IMR-90 (cell line): Measurements from ENCODE around the gene ARHGAP8. TPM values are rescaled to one million over a fixed set of nuclear protein-coding genes. Genes with fewer than 3 reads are reported as not detected.

ENCODE experiments used
- ATAC-seq: fragments of 200-7000 bp; cut with Tn5 transposase; 2 replicates; pipeline ENCODE4 v1.9.1; 2020; ENCODE audit warnings: low read depth, mild to moderate bottlenecking, moderate library complexity
- BruUV-seq: library from RNA; stranded (reverse); fragments of 400-500 nt; replicated peaks from 2 replicates; lab custom pipeline; 2021; lab: Mats Ljungman, UMichigan
- CTCF ChIA-PET: fragments of 300-600 bp; formaldehyde crosslinking; extraction: SDS; loops from one replicate; lab custom pipeline; 2021; ENCODE audit warnings: antibody characterized with exemption; lab: Yijun Ruan, JAX
- POLR2A ChIA-PET: fragments of 300-600 bp; sonication (Branson Sonifier 250); formaldehyde crosslinking; loops from one replicate; lab custom pipeline; 2022; ENCODE audit warnings: antibody characterized with exemption; ENCODE audit not compliant: unreplicated experiment; lab: Charles Lee
- DNase-seq: peaks from one replicate; pipeline ENCODE4 v3.0.0; 2013
- H2AFZ ChIP-seq: replicated peaks from 2 replicates; pipeline ENCODE3; 2013; ENCODE audit warnings: low read length, mild to moderate bottlenecking; ENCODE audit not compliant: poor library complexity
- H2AK5ac ChIP-seq: 2 replicates; pipeline ENCODE4 v1.6.1; 2013; ENCODE audit warnings: low read depth, low read length, inconsistent platforms
- H2AK9ac ChIP-seq: replicated peaks from 2 replicates; pipeline ENCODE3; 2013; ENCODE audit warnings: mild to moderate bottlenecking, low read depth, low read length, moderate library complexity; ENCODE audit not compliant: poor library complexity
- H2BK120ac ChIP-seq: 2 replicates; pipeline ENCODE4 v1.6.1; 2013; ENCODE audit warnings: low read depth, low read length, inconsistent platforms
- H2BK15ac ChIP-seq: 3 replicates; pipeline ENCODE4 v1.6.1; 2013; ENCODE audit warnings: low read depth, low read length, inconsistent platforms
- H2BK20ac ChIP-seq: 2 replicates; pipeline ENCODE4 v1.6.1; 2013; ENCODE audit warnings: low read depth, mild to moderate bottlenecking, inconsistent platforms, low read length, moderate library complexity
- H2BK5ac ChIP-seq: 2 replicates; pipeline ENCODE4 v1.6.1; 2013; ENCODE audit warnings: mild to moderate bottlenecking, low read depth, low read length, inconsistent platforms; ENCODE audit not compliant: poor library complexity, severe bottlenecking
- H3K14ac ChIP-seq: replicated peaks from 2 replicates; pipeline ENCODE4 v1.6.1; 2013; ENCODE audit warnings: low read depth, low read length, inconsistent platforms
- H3K18ac ChIP-seq: 2 replicates; pipeline ENCODE4 v1.6.1; 2013; ENCODE audit warnings: low read depth, low read length, control low read depth
- H3K23ac ChIP-seq: 2 replicates; pipeline ENCODE4 v1.6.1; 2013; ENCODE audit warnings: low read depth, low read length, inconsistent platforms
- H3K27ac ChIP-seq: 2 replicates; pipeline ENCODE4 v1.5.1; 2013; ENCODE audit warnings: mild to moderate bottlenecking, control low read depth, low read length; ENCODE audit not compliant: insufficient read depth
- H3K27me3 ChIP-seq: 2 replicates; pipeline ENCODE4 v1.6.1; 2013; ENCODE audit warnings: low read length; ENCODE audit not compliant: control insufficient read depth, insufficient read depth
- H3K36me3 ChIP-seq: 2 replicates; pipeline ENCODE4 v1.6.1; 2013; ENCODE audit warnings: low read length, mixed read lengths; ENCODE audit not compliant: control insufficient read depth, insufficient read depth
- H3K4ac ChIP-seq: 2 replicates; pipeline ENCODE4 v1.6.1; 2013; ENCODE audit warnings: low read depth, low read length, inconsistent platforms
- H3K4me1 ChIP-seq: 2 replicates; pipeline ENCODE4 v1.6.1; 2013; ENCODE audit warnings: low read length, mixed read lengths; ENCODE audit not compliant: control insufficient read depth, insufficient read depth
- H3K4me2 ChIP-seq: 2 replicates; pipeline ENCODE4 v1.6.1; 2013; ENCODE audit warnings: low read depth, mild to moderate bottlenecking, control low read depth, low read length, moderate library complexity
- H3K4me3 ChIP-seq: 2 replicates; pipeline ENCODE4 v1.5.1; 2013; ENCODE audit warnings: low read depth, mild to moderate bottlenecking, control low read depth, low read length, moderate library complexity; ENCODE audit not compliant: insufficient read depth
- H3K56ac ChIP-seq: 2 replicates; pipeline ENCODE4 v1.6.1; 2013; ENCODE audit warnings: low read length, inconsistent platforms; ENCODE audit not compliant: insufficient read depth; ENCODE audit errors: extremely low read depth
- H3K79me1 ChIP-seq, 2 experiments: 2 replicates each; pipeline ENCODE4 v1.6.1; 2013; ENCODE audit warnings: low read length in 2 of 2, inconsistent platforms in 1 of 2, low read depth in 1 of 2
- H3K9ac ChIP-seq: 2 replicates; pipeline ENCODE4 v1.6.1; 2013; ENCODE audit warnings: low read depth, low read length, control low read depth
- H3K9me1 ChIP-seq: 2 replicates; pipeline ENCODE4 v1.6.1; 2013; ENCODE audit warnings: low read length, inconsistent platforms; ENCODE audit not compliant: insufficient read depth
- H3K9me3 ChIP-seq: 2 replicates; pipeline ENCODE4 v1.6.1; 2013; ENCODE audit warnings: low read length; ENCODE audit not compliant: control insufficient read depth, insufficient read depth
- H4K20me1 ChIP-seq: 2 replicates; pipeline ENCODE4 v1.6.1; 2013; ENCODE audit warnings: low read length, inconsistent platforms; ENCODE audit not compliant: insufficient read depth
- H4K5ac ChIP-seq: 2 replicates; pipeline ENCODE4 v1.6.1; 2013; ENCODE audit warnings: mild to moderate bottlenecking, low read depth, low read length, control low read depth
- H4K8ac ChIP-seq, 2 experiments: 2 replicates each; pipeline ENCODE4 v1.6.1; 2013; ENCODE audit warnings: low read depth in 2 of 2, low read length in 2 of 2, control low read depth in 1 of 2, inconsistent platforms in 1 of 2
- H4K91ac ChIP-seq: 2 replicates; pipeline ENCODE4 v1.6.1; 2013; ENCODE audit warnings: low read depth, low read length, inconsistent platforms; ENCODE audit not compliant: insufficient read depth
- MXI1 ChIP-seq: IDR thresholded peaks from 2 replicates; pipeline ENCODE4 v1.6.1; 2012; ENCODE audit warnings: low read depth, mild to moderate bottlenecking, low read length, moderate library complexity, borderline replicate concordance
- WGBS, 2 experiments: methylation state at CpG; one replicate each; pipeline versions ENCODE4 v1.1.5 to v1.1.7; 2013; ENCODE audit warnings: missing lambda C conversion rate in 2 of 2; ENCODE audit not compliant: insufficient read length in 1 of 2; ENCODE audit errors: extremely low coverage in 2 of 2; 5-methylcytosine and 5-hydroxymethylcytosine counted together
- dilution Hi-C: fragments of 300-500 bp; cut with HindIII; formaldehyde crosslinking; loops from one replicate; pipeline ENCODE4 v1.14.3; 2018; ENCODE audit warnings: low sequenced_read_pairs; ENCODE audit not compliant: unreplicated experiment
- in situ Hi-C: fragments of 300-500 bp; cut with MboI; formaldehyde crosslinking; loops from 3 replicates; pipeline ENCODE4 v1.14.3; 2019; ENCODE audit warnings: low sequenced_read_pairs, inconsistent platforms, mixed read lengths
- intact Hi-C: fragments of 100-400 bp; cut with micrococcal nuclease; formaldehyde crosslinking; loops from 2 replicates; pipeline ENCODE4 v1.10.0; 2022
- polyA plus RNA-seq, 3 experiments: library from polyadenylated mRNA; depleted of rRNA; stranded (reverse); fragments of >200 nt; gene quantifications; 2 replicates each; pipeline ENCODE4 v1.2.3, GENCODE V29; 2012; ENCODE audit warnings: low replicate concordance in 1 of 3
- total RNA-seq: library from RNA; depleted of rRNA; stranded (reverse); fragments of >200 nt; gene quantifications from 2 replicates; pipeline ENCODE4 v1.2.3, GENCODE V29; 2012

The ARHGAP8 gene
- total and polyA plus RNA-seq, 2 of the 4 experiments (the other 2 are of a cell fraction) = 0.18 to 0.21 TPM

GRCh38 chr22:44764974-44765373 lies 12.6 kb downstream of the ARHGAP8 start:
- 50% methylated on average over 3 of the region's 4 CpGs; no CpG with 5 or more reads in 1 of the 2 experiments for WGBS, 2 experiments
- no peak overlapping the region for H2BK20ac ChIP-seq
- no peak overlapping the region for H4K91ac ChIP-seq
- no peak overlapping the region for H3K4me3 ChIP-seq
- no peaks in the 10 kb centered on the region for H3K9me3 ChIP-seq
- dilution Hi-C loops (no loop called here), in situ Hi-C loops (no loop called here), intact Hi-C loops (no loop called here)
- H4K8ac ChIP-seq = no peak overlapping the region
- no peak overlapping the region for H3K4me2 ChIP-seq
- TF ChIP-seq MXI1 = no peak
- no peak overlapping the region for H3K14ac ChIP-seq
- H3K36me3 ChIP-seq = no peaks in the 10 kb centered on the region
- H3K9ac ChIP-seq = no peak overlapping the region
- H2BK5ac ChIP-seq = no peak overlapping the region
- no TSS peak for BruUV-seq
- peaks cover 2% of the 10 kb centered on the region; the same call in 1 of the 2 replicates for H3K9me1 ChIP-seq
- H2BK120ac ChIP-seq = no peak overlapping the region
- no peak overlapping the region for H3K23ac ChIP-seq
- no peak overlapping the region for H3K18ac ChIP-seq
- no peak overlapping the region for H3K56ac ChIP-seq
- peaks cover 44% of the 10 kb centered on the region for H3K27me3 ChIP-seq
- no peak for DNase-seq
- H4K5ac ChIP-seq = no peak overlapping the region
- H2AK9ac ChIP-seq = no peak overlapping the region
- POLR2A ChIA-PET = no interaction called here
- H3K4me1 ChIP-seq = no peaks in the 10 kb centered on the region
- no peak overlapping the region for H3K27ac ChIP-seq
- H2AFZ ChIP-seq = no peak overlapping the region
- no peak overlapping the region for H3K4ac ChIP-seq
- H2AK5ac ChIP-seq = no peak overlapping the region
- ATAC-seq = no peak
- H2BK15ac ChIP-seq = no peak overlapping the region
- H4K20me1 ChIP-seq = no peaks in the 10 kb centered on the region
- no peaks in the 10 kb centered on the region for H3K79me1 ChIP-seq
- CTCF ChIA-PET = no interaction called here
